NCI-H1436 treated with DMSO at 0.1 percent for 48 hours (cell line): ENCODE data around the gene KAT6B.
A peak's percentile ranks its signal among the peaks of the same experiment; 100 is the strongest.

ENCODE experiments used
- DNase-seq: peaks from one replicate; lab custom pipeline; 2025; lab: John Stamatoyannopoulos, UW

The KAT6B gene

GRCh38 chr10:75068523-75068922 is 242.1 kb downstream of the KAT6B start:
- DNase-seq, result no peak

- no peak for DNase-seq
Measured at GRCh38 chr10:75070476-75070875, 244.1 kb downstream of the KAT6B start.

- no peak for DNase-seq
Measured at GRCh38 chr10:75070961-75071428, 244.6 kb downstream of the KAT6B start.

- no peak for DNase-seq
Measured at GRCh38 chr10:75071756-75072155, 245.4 kb downstream of the KAT6B start.

GRCh38 chr10:75072727-75073126 is 246.3 kb downstream of the KAT6B start:
- no peak for DNase-seq

- no peak for DNase-seq
Measured at GRCh38 chr10:75073442-75073841, 247.0 kb downstream of the KAT6B start.

- no peak for DNase-seq
Measured at GRCh38 chr10:75074711-75075445, 248.5 kb downstream of the KAT6B start.

GRCh38 chr10:75076348-75076747 is 249.9 kb downstream of the KAT6B start:
- no peak for DNase-seq

- DNase-seq, result peak; percentile 9
Measured at GRCh38 chr10:75079436-75080083, 253.2 kb downstream of the KAT6B start.

GRCh38 chr10:75080554-75080953 is 254.2 kb downstream of the KAT6B start:
- DNase-seq, result no peak

GRCh38 chr10:75081379-75081778 is 255.0 kb downstream of the KAT6B start:
- no peak for DNase-seq
